Fibroblast of the aortic adventitia (primary cell): Measurements from ENCODE around the gene NEDD4L. TPM values are rescaled to one million over a fixed set of nuclear protein-coding genes. Genes with fewer than 3 reads are reported as not detected.

ENCODE experiments used
- DNase-seq: peaks from one replicate; pipeline ENCODE4 v3.0.0-alpha.2; 2010; ENCODE audit warnings: low read depth
- H3K4me3 ChIP-seq: 2 replicates; pipeline ENCODE4 v1.5.1; 2011; ENCODE audit warnings: low read depth, mild to moderate bottlenecking, control low read depth, low read length, moderate library complexity
- CTCF ChIP-seq: IDR thresholded peaks from 2 replicates; pipeline ENCODE4 v1.5.1; 2011; ENCODE audit warnings: mild to moderate bottlenecking, low read length, control low read depth, inconsistent platforms; ENCODE audit not compliant: insufficient read depth
- total RNA-seq: library from RNA; depleted of rRNA; stranded (reverse); fragments of >200 nt; gene quantifications from 2 replicates; pipeline ENCODE4 v1.2.3, GENCODE V29; 2012; ENCODE audit warnings: low replicate concordance

NEDD4L gene
- total RNA-seq, 1 donor: 22.2 TPM

GRCh38 chr18:58228176-58228575 is 184.2 kb downstream of the NEDD4L start:
- no peak for DNase-seq
- TF ChIP-seq CTCF: no peak
- H3K4me3 ChIP-seq: no peak overlapping the region

- no peak for TF ChIP-seq CTCF
- no peak for DNase-seq
- H3K4me3 ChIP-seq: no peak overlapping the region
Measured at GRCh38 chr18:58228762-58229161, 184.7 kb downstream of the NEDD4L start.

- no peak for TF ChIP-seq CTCF
- DNase-seq: no peak
- H3K4me3 ChIP-seq: no peak overlapping the region
Measured at GRCh38 chr18:58229162-58229561, 185.1 kb downstream of the NEDD4L start.

- no peak for DNase-seq
- TF ChIP-seq CTCF: no peak
- H3K4me3 ChIP-seq: no peak overlapping the region
Measured at GRCh38 chr18:58230438-58231179, 186.6 kb downstream of the NEDD4L start.

GRCh38 chr18:58231930-58232329 is 187.9 kb downstream of the NEDD4L start:
- TF ChIP-seq CTCF: no peak
- no peak for DNase-seq
- H3K4me3 ChIP-seq: no peak overlapping the region

GRCh38 chr18:58232668-58233067 is 188.6 kb downstream of the NEDD4L start:
- no peak for TF ChIP-seq CTCF
- no peak overlapping the region for H3K4me3 ChIP-seq
- DNase-seq: no peak

- no peak for DNase-seq
- H3K4me3 ChIP-seq: no peak overlapping the region
- TF ChIP-seq CTCF: no peak
Measured at GRCh38 chr18:58234359-58234741, 190.3 kb downstream of the NEDD4L start.
